Stromal cell of bone marrow (primary cell): Measurements from ENCODE around the gene ANO2.

Experiments
- DNase-seq: peaks from one replicate; pipeline ENCODE4 v3.0.0-alpha.2; 2012; ENCODE audit warnings: low read depth

Gene ANO2

DNA sequence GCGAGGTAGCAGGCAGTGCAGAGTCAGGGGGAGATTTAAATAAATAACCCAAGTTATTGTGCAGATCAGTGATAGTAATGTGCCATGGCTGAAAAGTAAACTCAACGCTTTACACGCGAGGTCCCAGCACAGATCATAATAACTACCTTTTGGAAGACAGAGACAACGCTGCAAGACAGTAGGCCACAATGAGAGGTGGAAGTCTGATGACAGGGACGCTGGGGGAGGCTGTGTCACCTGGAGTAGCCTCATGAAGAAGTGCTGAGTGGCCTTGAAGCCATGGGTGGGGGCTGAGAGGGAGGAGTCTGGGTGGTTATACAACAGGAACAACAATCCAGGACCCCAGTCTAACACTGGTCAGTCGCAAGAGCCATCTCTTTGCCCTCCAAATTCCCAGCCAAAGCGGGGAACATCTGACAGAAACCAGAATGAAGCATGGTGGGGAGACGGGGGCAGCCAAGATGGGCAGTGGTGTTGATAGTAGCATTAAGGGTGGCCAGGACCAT, 28.2 kb downstream of the ANO2 start:
- DNase-seq = no peak

GRCh38 chr12:5915511-5915910, 29.5 kb downstream of the ANO2 start:
- DNase-seq = no peak

GRCh38 chr12:5914387-5915149, 30.5 kb downstream of the ANO2 start:
- no peak for DNase-seq

GRCh38 chr12:5913387-5913786, 31.7 kb downstream of the ANO2 start:
- no peak for DNase-seq

DNA sequence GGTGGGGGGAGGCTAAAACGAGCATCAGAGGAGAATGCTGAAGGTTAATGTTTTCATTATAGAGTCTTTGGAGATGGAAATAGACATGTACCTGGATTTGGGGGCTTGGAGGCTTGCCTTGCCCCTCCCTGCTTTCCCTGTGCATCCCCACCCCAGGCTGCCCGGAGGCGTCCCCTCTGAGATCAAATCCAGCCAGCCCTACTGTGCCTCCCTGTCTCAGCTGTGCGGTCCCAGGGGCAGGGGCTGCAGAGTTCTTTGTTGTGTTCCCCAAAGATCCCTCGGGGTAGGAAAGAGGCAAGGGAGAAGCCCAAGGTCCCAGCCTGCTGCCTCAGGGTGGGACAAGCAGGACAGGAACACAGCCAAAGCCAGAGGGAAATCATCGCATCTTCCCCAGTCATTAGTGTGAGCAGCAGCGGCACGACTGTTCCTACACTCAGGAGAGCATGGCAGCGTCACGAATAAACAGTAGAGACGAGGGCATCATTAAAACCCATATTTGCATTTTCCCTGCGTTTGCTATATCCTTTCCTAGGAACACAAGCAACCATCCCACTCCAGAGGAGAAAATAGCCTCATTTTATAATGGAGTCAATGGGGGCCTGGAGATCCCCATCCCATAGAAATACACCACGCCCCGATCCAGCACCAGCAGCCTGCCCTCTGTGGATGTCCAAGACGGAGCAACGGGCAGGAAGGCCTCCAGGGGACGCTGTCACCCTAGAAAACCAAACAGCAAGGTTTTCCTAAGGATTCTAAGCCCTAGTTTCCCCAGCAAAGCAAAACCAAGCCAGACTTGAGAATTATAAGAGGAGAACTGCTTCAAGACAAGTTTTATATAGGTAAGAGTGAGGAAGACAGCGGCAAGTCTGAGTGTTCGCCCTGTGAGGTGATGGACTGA, 32.4 kb downstream of the ANO2 start:
- no peak for DNase-seq

DNA sequence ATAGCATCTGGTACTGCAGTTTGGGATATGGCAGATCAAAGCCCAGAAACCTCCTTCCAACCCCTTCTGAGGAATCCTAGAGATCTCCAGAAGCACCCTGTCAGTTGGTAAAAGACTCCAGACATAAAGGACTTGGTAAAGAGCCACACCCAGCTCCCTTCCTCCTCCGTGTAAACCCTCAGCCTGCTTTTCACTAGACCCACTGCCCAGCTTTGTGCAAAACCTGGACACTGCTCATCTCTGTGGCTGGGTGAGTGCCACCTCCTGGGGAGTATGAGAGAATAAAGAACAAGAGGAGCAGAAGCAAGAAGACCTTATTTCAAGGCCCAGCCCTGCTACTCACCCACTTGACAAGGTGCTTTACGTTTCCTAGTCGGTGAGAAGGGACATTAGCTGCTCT, 33.0 kb downstream of the ANO2 start:
- DNase-seq = no peak

- DNase-seq = no peak
Observed at GRCh38 chr12:5910790-5911548, 34.1 kb downstream of the ANO2 start.

DNA sequence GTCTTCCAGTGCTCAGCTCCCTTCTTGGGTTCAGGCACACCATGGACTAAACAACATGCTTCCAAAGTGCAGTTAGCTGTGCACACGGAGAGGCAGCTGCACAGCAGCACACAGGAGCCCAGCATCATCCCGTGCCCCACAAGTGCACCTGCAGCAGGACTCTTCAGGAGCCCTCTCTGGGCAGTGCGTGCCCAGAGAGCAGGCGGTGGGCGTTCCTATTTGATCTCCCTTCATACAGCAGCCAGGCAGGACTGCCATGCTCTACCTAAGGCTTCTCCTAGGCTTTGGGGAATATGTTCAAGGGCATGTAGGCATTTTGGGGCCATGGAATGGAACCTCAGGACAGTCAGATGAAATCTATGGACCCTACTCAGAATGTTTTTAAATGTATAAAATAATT, 35.5 kb downstream of the ANO2 start:
- no peak for DNase-seq

DNA sequence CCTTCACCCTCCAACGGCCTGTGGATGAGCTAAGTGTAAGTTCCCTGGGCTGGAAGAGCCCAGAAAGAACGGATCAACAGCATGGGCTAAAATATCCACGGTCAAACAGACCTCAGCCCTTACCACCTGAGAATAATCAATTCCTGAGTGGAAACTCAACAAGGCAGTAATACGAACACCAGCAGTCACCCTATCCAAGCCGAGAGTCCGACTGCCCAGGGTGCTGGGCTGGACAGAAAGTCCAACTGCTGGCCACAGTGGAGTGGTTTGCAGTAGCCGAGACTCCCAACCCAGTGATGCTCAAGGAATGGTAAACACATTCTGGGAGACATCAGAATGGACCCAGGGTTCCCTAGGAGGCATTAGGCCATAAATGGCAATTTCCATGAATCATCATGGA, 36.8 kb downstream of the ANO2 start:
- no peak for DNase-seq

DNA sequence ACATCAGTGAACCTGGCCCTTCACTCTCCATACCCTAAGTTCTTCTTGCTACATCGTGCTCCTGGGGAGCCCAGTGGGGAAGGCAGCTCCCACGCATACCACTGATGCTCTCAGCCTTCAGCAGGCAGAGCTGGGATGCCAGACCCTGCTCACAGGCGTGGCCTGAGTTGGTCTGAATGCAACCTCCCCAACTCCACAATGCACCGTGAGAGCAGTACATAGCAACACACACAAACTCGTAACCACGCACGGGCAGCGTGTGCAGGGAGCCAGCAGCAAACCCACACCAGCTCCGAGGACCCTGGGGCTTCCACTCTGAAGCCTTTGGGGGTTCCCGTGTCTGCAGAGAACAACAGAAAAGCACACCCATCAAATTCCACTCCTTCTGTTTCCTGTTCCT, 37.3 kb downstream of the ANO2 start:
- no peak for DNase-seq

DNA sequence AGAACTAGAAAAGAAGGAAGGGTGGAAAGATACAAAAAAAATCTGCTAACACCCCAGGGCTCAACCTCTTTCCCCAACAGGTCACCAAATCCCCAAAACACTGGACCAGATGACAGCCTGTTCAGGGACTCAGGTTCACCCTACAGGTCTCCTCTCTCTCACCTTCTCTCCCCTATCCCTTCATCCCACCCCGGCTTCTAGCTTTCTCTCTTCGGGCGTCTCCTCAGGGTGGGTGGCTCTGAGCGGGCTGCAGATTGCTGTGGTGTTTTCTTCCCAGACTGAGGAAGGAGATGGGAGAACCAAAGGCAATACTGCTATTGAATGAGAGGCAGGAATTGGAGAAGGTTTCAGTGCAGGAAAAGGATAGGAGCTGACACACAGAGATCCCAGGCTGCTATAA, 39.3 kb downstream of the ANO2 start:
- DNase-seq = no peak

- DNase-seq = no peak
Observed at GRCh38 chr12:5904969-5905368, 40.1 kb downstream of the ANO2 start.

DNA sequence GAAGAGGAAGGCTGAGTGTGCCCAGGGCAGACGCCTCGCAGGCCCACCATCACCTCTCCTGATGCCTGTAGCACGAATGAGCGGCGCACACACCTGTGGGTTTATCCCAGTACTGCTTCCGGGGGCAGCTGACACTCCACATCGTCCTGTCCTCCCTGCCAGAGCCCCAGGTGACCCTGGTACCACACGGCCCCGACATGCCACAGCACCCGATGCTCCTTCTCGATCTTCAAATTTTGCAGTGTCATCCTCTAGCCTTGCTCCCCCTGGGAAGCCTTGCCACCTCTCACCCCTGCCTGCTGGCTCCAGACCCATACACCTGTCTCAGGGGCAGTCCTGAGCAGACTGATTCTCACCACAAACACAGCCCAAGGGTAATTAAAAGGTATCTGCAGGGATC, 40.6 kb downstream of the ANO2 start:
- DNase-seq = no peak

GRCh38 chr12:5902736-5903135, 42.3 kb downstream of the ANO2 start:
- no peak for DNase-seq

DNA sequence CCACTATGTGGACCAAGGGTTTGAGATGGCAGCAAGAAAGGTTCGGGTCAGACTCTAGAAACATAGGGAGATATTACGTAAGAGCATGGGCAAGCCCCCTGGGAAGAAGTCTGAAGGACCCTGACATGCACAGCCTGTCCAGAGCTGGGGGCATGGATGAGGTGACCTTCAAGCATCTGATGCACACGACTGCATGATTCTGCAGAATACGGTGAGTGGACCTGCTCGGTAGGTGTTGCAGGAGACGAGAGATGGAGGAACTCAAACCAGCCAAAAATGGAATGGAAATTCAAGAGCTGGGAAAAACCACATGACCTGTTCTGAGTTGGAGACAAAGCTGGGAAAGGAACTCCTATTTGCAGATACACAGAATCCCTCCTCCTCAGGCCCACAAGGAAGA, 43.6 kb downstream of the ANO2 start:
- no peak for DNase-seq

DNA sequence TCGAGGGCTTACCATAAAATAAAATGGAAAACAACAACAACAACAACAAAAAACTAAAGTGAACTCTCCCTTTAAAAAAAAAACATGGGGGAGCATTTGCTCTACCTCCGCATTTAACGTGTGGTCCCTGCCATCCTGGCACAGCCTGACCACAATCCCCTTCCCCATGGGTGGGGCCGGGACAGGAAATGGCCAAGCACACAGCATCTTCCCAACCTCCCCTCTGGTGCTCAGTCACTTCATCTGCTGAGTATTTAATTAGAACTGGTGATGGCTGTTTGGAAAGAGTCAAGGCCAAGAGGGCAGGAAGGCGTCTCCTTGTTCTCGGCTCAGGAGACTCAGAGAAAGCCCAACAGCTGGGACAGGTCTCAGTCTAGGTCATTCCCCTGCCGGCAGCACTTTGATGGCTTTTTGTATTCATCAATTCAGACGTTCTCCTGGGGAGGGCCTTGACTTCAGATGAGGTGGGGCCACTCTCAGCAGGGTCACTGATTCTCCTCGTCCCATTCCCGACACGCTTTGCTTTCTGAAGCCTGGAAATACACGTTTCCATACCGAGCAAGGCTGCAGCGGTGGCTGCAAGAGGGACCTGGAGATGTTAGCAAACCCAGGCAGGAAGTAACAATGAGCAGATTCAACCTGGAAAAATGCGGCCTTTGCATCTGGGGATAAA, 44.4 kb downstream of the ANO2 start:
- no peak for DNase-seq

- DNase-seq = no peak
Observed at GRCh38 chr12:5900076-5900475, 45.0 kb downstream of the ANO2 start.

- no peak for DNase-seq
Observed at GRCh38 chr12:5899675-5900074, 45.4 kb downstream of the ANO2 start.

DNA sequence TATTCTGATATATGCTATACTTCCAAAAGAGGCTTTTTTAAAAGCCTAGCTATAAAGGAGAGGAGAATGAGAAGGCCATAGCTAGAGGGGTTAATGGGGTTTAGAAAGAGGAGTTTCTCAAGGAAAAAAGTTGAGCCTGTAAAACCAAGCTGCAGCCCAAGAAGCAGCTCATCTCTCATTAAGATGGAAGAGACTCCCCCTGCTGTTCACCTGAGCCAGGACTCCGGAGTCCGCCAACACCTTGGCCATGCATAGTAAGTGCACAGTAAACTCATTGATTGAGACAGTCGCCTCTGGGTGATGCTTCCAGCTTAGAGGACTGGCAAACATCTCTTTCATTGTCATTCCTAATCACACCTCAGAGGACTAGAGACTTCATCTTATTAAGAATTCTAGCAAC, 46.2 kb downstream of the ANO2 start:
- DNase-seq = no peak

DNA sequence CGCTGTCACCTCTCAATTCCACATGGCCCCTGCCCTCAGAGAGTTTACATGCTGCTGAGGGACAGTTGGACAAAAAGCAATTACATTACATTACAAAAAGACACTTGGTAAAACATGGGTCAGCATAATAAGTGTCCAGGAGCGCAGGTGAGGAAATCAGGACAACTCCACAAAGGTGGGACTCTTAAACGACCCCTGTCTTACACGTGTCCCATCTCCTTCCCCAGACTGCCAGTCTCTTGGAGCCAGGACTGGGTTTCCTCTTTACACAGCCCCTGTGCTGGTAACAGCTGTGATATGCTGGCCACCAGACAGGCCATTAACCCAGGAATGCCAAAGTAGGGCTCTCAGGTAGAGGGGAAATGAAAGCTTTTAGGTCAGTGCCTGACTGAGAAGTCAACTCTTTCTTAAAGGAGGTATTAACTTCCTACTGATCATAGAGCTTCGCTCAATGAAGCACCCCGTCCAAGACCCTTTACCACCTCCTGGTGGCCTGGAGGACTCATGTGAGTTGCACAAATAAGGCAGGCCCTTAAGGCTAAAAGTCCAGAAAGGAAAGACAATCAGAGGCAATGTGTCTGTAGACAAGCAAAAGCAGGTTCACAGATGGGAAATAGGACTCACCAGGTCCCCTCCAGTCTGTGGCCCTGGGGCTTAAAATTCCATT, 55.5 kb downstream of the ANO2 start:
- DNase-seq = no peak

- no peak for DNase-seq
Observed at GRCh38 chr12:5888816-5889315, 56.2 kb downstream of the ANO2 start.
